Spleen (tissue), 7 donors: ENCODE measurements around the gene TMSB4X.

ENCODE experiments used
- POLR2A ChIP-seq, 3 donors: fragments of 450-650 bp; IDR thresholded peaks; one replicate each; pipeline ENCODE4 v1.5.1; 2017; ENCODE audit warnings: antibody characterized with exemption in 3 of 3, mild to moderate bottlenecking in 1 of 3
- TF ChIP-seq, protein P1 (sequence below), 11 experiments: fragments of 200-600 bp in 7 of 11; fragments of 450-650 bp in 4 of 11; sonication (generic) in 4 of 11; IDR thresholded peaks in 8 of 11; conservative IDR thresholded peaks in 3 of 11; 1 replicate in 7 of 11; 2 replicates in 4 of 11; pipeline versions ENCODE4 v1.4.0 to v1.8.0; 2016 to 2021; ENCODE audit warnings: antibody characterized with exemption in 11 of 11, inconsistent platforms in 4 of 11, mild to moderate bottlenecking in 1 of 11
- donor health status: DM: no; HTN: no; CAD: no; lungs with moderate emphysema.
- donor health status: DM: no; HTN: no; CAD: no.
- donor health status: DM: no; HTN: no; CAD: no.

DNA sequence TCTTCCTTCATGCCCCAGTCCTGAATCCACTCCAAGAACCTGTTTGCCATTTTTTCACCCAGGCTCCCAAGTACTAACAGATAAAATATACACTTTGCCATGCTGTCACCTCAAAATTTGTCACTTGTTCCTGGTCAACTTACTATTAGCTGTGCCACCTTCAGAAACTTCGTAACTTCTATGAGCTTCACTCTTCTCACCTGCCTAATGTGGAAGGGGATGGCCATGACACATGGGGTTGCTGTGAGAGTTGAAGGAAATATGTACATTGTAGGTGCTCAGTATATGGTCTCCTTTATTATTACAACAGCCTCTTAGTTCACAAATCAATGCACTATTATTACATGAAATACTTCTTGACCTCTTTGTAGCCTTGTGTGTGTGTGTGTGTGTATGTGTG, 10.4 kb downstream of the TMSB4X start:
- TF ChIP-seq, protein P1, sequence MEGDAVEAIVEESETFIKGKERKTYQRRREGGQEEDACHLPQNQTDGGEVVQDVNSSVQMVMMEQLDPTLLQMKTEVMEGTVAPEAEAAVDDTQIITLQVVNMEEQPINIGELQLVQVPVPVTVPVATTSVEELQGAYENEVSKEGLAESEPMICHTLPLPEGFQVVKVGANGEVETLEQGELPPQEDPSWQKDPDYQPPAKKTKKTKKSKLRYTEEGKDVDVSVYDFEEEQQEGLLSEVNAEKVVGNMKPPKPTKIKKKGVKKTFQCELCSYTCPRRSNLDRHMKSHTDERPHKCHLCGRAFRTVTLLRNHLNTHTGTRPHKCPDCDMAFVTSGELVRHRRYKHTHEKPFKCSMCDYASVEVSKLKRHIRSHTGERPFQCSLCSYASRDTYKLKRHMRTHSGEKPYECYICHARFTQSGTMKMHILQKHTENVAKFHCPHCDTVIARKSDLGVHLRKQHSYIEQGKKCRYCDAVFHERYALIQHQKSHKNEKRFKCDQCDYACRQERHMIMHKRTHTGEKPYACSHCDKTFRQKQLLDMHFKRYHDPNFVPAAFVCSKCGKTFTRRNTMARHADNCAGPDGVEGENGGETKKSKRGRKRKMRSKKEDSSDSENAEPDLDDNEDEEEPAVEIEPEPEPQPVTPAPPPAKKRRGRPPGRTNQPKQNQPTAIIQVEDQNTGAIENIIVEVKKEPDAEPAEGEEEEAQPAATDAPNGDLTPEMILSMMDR (IDR thresholded peaks at IDR 0.05 in 8 of 11, conservative IDR thresholded peaks at IDR 0.05 in 3 of 11) = no peak
- no peak for TF ChIP-seq POLR2A (IDR thresholded peaks at IDR 0.05)
